ENCODE data around the gene COX18.

COX18 gene

DNA sequence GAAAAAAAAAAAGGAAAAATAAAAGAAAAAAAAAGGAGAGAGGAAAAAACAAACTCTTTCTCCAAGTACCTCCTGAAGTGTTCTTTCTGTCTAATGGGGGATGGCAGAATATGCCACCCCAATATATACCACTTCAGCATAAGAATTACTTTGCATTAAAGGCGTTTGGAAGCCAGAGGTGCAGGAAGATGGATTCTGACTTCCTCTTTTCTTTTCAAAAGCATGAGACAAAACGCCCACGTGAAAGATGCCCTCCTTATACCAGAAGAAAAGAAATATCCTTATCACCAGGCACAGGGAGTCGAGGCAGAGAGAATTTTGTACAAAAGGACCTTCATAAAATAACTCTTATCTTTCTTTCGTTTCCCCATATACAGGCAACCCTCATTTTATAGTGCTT is 40.9 kb downstream of the COX18 start:
- no peak for DNase-seq (ENCODE audit: insufficient read length, low spot score)
- FAIRE-seq, result no peak
- TF ChIP-seq, protein P1, sequence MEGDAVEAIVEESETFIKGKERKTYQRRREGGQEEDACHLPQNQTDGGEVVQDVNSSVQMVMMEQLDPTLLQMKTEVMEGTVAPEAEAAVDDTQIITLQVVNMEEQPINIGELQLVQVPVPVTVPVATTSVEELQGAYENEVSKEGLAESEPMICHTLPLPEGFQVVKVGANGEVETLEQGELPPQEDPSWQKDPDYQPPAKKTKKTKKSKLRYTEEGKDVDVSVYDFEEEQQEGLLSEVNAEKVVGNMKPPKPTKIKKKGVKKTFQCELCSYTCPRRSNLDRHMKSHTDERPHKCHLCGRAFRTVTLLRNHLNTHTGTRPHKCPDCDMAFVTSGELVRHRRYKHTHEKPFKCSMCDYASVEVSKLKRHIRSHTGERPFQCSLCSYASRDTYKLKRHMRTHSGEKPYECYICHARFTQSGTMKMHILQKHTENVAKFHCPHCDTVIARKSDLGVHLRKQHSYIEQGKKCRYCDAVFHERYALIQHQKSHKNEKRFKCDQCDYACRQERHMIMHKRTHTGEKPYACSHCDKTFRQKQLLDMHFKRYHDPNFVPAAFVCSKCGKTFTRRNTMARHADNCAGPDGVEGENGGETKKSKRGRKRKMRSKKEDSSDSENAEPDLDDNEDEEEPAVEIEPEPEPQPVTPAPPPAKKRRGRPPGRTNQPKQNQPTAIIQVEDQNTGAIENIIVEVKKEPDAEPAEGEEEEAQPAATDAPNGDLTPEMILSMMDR (IDR thresholded peaks at IDR 0.05; ENCODE audit: insufficient read depth, missing control alignments), result no peak

DNA sequence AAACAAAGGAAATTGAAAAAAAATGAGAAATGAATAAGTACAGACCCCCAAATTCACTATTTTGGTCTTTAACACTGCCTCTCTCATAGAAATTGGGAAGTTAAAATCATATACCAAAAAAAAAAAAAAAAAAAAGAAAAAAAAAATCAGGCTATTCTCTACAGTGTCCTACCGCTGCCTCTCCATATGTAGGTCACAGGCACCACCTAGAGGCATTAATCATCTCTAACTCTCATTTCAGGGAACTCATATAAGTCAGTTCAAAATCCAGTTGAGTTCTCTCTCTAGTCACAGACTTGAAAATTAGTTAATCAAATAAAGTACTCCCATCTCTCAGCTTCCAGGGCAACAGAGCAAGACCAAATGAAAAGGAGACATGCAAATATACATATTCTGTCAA is 47.9 kb downstream of the COX18 start:
- DNase-seq (ENCODE audit: insufficient read length, low spot score), result no peak
- TF ChIP-seq, protein P1 (IDR thresholded peaks at IDR 0.05; ENCODE audit: insufficient read depth, missing control alignments), result peak; percentile 39
- FAIRE-seq, result no peak

GRCh38 chr4:73019462-73020047 is 50.0 kb downstream of the COX18 start:
- DNase-seq (ENCODE audit: insufficient read length, low spot score) (no peak), FAIRE-seq (peak; percentile 66)
- TF ChIP-seq, protein P1 (IDR thresholded peaks at IDR 0.05; ENCODE audit: insufficient read depth, missing control alignments), result peak; percentile 70

DNA sequence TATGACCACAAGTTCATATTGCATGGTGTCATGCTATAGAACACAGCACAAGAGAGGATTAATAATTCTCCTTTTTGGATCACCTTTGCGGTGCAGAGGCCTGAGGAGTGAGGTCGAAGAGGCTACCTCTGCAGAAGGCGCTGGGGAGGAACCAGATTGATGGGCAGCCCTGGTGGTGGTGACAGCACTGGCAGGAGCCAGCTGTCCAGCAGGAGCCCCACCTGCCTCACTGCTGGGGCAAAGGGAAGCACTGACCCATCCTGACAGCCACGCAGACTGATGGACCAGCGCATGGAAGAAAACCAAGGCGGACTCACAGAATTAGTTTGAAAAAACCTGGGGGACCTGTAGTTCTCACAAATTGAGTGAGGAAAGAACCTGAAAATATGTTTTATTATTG is 50.9 kb downstream of the COX18 start:
- no peak for FAIRE-seq
- TF ChIP-seq, protein P1 (IDR thresholded peaks at IDR 0.05; ENCODE audit: insufficient read depth, missing control alignments), result no peak
- DNase-seq (ENCODE audit: insufficient read length, low spot score), result no peak

- TF ChIP-seq, protein P1 (IDR thresholded peaks at IDR 0.05; ENCODE audit: insufficient read depth, missing control alignments), result no peak
- no peak for DNase-seq (ENCODE audit: insufficient read length, low spot score)
- FAIRE-seq, result no peak
Measured at GRCh38 chr4:73013310-73013709, 56.2 kb downstream of the COX18 start.

DNA sequence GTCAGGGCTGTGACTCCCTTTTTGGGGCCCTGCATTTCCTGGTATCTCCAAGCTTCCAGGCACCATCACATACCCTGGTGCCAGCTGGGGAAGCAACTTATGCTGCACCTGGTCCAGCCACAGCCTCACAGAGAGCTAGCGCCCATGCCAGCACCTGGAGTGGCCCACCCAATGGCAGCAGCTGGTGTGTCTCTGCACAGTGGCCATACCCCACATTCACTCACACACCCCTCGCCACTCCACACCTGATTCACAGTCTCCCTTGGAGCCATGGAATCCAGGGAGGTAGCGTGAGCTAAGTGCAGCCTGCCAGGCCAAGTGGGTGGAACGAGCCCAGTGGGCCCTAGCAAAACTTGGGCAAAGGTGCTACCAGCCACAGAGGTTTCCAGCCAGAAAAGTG is 56.8 kb downstream of the COX18 start:
- DNase-seq (ENCODE audit: insufficient read length, low spot score), result no peak
- FAIRE-seq, result no peak
- TF ChIP-seq, protein P1 (IDR thresholded peaks at IDR 0.05; ENCODE audit: insufficient read depth, missing control alignments), result no peak

- no peak for DNase-seq (ENCODE audit: insufficient read length, low spot score)
- FAIRE-seq, result no peak
- TF ChIP-seq, protein P1 (IDR thresholded peaks at IDR 0.05; ENCODE audit: insufficient read depth, missing control alignments), result no peak
Measured at GRCh38 chr4:73011629-73011985, 57.9 kb downstream of the COX18 start.

Data from D721Med (cell line).